HG02763 (cell line): ENCODE data around the gene USP11.

ENCODE experiments used
- ATAC-seq: cut with Tn5 transposase; IDR thresholded peaks from one replicate; pipeline ENCODE4 v1.9.1; 2021; ENCODE audit warnings: mild to moderate bottlenecking, moderate library complexity; ENCODE audit not compliant: unreplicated experiment

The USP11 gene

DNA sequence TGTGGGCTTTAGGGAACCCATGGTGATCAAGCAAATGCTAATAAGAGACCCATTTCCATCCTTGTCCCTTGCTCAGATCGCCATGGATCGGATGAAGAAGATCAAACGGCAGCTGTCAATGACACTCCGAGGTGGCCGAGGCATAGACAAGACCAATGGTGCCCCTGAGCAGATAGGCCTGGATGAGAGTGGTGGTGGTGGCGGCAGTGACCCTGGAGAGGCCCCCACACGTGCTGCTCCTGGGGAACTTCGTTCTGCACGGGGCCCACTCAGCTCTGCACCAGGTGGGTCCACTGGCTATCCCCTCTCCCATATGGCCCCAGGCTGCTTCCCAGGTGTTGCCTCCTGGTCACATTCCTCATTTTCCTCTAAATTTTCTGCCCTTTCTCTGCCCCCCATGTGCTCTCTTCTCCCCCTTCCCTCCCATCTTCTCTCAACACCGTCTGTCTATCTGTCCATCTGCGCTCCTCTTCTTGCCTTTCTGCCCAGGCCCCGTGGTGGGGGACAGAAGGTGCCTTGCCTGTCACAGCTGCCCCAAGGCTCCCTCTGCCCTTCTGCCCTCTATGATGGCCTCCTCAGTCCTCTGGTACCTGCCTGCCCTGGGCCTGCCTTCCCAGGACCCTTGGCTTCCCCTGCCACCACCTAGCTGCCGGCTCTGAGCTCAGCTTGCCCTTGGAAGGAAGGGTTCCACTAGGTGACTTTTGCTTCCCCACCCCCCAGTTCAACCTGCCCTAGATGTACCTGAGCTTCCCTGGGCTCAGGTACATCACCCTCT is 9.1 kb upstream of the USP11 start:
- ATAC-seq, result no peak

DNA sequence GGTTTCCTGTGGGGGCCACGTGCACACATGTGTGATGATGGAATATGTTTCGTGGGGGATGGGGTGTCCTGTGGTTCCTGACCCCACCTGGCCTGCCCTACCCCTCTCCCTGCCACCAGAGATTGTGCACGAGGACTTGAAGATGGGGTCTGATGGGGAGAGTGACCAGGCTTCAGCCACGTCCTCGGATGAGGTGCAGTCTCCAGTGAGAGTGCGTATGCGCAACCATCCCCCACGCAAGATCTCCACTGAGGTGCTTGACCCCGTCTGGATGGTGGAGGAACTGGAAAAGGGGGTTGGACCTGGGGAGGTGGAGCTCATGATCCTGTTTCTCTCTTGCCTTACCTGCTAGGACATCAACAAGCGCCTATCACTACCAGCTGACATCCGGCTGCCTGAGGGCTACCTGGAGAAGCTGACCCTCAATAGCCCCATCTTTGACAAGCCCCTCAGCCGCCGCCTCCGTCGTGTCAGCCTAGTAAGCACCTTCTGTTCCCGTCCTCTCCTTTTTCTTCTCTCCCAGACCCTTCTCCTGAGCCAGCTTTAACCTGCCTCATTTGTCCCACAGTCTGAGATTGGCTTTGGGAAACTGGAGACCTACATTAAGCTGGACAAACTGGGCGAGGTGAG is 8.4 kb upstream of the USP11 start:
- no peak for ATAC-seq

DNA sequence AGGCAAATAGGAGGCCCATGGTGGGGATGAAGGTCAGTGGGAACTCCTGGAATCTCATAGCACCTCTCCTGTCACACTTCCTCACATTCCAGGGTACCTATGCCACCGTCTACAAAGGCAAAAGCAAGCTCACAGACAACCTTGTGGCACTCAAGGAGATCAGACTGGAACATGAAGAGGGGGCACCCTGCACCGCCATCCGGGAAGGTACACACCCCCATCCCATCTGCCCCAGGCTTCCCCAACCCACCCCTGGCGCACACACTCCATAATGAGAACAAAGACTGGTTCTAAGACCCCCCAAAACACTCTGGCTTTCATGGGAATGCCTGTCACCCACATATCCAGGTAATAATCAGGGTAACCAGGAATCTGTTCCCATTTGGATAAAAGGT is 7.9 kb upstream of the USP11 start:
- ATAC-seq, result no peak

DNA sequence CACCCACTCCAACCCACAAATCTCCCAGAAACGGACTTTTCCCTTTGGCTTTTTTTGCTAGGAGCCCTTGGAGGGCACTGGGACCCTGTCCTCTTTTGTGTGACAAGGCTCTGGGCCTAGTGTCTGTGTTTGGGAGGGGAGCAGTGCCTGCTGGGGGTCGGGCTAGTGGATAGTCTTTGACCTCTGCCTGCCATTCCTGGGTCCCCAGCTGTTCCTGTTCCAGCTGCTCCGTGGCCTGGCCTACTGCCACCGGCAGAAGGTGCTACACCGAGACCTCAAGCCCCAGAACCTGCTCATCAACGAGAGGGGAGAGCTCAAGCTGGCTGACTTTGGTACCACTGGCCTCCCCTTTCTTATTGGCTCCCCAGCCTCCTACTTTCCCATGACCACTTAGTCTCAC is 6.7 kb upstream of the USP11 start:
- no peak for ATAC-seq

GRCh38 chrX:47226531-47227333 is 6.1 kb upstream of the USP11 start:
- no peak for ATAC-seq

GRCh38 chrX:47227334-47227583 is 5.5 kb upstream of the USP11 start:
- ATAC-seq, result no peak

GRCh38 chrX:47228550-47229270 is 4.1 kb upstream of the USP11 start:
- no peak for ATAC-seq

- ATAC-seq, result no peak
Measured at GRCh38 chrX:47229427-47229826, 3.4 kb upstream of the USP11 start.

GRCh38 chrX:47230136-47230868 is 2.5 kb upstream of the USP11 start:
- ATAC-seq, result no peak

DNA sequence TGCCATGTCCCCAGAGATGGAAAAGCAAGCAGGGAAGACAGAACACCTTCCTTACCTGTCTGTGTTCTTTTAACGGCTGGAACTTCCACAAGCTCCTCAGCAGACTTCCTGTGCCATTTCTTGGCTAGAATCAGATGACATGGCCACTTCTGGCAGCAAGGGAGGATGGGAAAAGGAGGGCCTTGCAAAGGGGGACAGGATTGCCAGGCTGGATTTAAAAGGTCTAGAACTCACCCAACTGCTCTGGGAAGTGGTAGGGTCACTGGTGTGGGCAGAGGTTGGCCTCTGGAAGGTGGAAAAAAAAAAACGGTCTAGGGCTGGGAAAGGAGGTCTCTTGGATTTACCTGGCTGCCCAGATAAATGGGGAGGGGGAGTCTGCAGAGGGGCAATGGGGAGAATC is 1.6 kb upstream of the USP11 start:
- no peak for ATAC-seq

DNA sequence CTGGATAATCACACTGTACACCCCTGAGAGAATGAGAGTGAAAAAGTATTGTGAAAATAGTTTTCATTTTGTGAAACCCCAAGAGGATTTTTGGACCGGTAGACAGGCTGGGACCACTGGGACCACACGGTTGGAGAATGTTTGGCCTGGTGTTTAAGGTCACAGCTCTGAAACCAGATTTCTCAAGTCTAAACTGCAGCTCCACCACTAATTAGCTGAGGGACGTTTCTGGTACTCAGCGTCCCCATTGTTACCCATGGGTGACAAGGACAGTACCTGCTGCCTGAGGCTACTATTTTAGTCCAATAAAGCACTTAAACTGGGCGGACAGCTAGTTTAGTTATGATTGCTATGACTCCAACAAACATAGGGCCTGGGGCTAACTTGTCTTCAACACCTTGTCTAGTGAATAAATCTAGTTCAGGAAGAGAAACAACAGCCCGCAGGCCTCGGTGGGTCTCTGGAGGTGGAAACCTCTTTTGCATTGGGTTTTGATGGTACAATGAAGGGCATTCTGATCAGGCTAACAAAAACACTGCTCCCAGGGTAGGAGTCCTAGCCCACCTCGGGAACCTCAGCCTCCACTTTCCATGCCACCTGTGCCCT is 509 bp upstream of the USP11 start:
- ATAC-seq, result no peak

DNA sequence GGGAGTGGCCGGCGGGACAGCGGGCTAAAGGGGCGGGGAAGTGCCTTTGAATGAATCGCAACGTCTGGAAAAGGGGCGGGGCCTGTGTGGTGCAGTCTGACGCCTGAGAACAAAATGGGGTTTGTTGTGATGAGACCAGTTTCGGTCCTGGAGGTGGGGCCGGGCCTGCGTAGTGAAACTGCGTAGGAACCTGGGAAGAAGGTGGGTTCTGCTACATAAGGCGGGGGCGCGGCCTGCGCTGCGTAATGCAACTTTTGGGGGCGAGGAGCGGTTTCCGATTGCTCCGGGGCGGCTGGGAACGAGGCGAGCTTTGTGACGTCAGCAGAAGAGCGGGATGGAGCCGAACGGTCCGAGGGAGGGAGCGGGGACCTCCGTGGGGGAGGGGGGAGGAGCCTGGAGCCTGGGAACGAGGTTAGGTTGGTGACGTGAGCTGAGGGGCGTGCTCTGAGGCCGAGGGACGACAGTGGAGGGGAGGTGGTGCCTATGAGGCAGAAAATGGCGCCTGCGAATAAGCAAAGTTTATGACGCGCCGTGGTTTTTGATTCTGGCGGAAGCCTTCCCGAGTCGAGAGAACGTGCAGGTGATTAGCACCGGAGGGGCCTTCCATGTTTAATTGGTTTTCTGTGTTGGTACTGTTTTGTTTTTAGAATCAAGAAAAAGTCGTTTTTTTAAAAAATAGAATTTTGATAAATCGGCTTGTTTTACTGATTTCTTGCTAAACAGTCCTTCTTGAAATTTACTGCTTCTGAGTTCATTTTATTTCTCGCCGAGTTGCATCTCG is 714 bp downstream of the USP11 start:
- peak; percentile 79 for ATAC-seq

DNA sequence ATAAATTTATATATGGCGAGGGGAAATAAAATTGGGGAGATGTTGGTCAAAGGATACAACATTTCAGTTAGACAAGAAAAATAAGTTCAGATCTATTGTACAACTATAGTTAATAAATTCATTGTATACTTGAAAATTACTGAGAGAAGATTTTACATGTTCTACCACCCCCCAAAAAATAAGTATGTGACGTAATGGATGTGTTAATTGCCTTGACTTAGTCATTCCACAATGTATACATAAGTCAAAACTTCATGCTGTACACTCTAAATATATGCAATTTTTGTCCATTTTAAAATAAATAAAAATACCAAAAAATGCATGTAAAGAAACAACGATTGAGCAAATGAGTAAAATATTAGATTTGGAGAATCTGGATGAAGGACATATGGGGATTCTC is 1.8 kb downstream of the USP11 start:
- ATAC-seq, result no peak

DNA sequence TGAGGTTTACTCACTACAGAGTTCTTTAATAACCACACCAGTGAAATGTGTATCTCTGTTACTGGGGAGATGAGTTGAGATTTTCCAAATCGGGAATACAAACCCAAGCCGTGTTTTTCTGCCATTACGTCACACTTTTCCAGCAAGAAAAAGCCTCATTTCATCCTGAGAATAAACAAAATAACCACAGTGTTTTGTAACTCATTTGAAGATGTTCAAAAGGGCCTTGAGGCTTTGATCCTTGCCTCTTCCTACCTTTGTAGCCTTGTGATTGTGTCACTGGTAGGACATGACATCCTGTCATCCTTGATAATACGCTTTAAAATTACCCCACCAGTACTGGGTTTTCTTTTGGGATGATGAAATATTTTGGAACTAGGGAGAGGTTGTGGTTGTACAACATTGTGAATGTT is 2.9 kb downstream of the USP11 start:
- ATAC-seq, result no peak

GRCh38 chrX:47239199-47239598 is 6.4 kb downstream of the USP11 start:
- no peak for ATAC-seq

DNA sequence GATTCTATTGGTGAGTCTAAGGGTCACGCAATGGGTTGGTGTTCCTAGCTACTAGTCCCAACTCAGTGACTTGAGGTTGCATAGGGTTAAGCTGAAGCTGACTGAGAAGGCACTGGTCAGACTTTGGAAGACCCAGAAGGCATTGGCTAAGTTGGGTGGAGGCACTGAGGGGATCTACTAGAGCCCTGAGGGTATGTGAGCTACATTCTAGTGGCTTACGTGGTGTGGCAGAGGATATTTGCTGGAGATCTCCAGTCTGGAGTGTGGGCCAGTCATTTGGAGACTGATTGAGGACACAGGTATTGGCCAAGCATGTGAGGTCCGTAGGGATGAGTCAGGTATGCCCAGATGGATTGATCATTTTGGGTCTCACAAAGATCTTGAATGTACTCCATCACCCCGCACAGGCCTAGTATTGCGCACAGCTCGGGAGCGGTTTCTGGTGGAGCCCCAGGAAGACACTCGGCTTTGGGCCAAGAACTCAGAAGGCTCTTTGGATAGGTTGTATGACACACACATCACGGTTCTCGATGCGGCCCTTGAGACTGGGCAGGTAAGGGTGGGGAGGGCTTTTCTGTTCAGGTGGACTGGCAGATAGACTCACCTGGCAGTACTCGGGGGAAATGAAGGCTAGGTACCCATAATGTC is 7.2 kb downstream of the USP11 start:
- ATAC-seq, result no peak

DNA sequence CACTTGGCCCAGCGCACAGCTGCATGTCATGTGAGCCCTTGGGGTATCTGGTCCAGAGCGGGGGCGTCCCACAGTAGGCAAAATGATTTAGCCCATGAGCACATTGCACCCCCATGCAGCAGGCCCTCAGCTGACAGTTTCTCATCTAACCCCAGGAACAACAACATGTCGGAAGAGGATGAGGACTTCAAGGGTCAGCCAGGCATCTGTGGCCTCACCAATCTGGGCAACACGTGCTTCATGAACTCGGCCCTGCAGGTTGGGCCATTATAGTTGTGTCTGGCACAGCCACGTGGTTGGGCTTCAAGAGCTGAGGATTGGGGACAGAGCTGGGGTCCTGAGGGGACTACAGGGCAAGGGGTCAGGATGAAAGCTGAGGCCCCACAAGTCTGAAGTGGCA is 7.8 kb downstream of the USP11 start:
- no peak for ATAC-seq

DNA sequence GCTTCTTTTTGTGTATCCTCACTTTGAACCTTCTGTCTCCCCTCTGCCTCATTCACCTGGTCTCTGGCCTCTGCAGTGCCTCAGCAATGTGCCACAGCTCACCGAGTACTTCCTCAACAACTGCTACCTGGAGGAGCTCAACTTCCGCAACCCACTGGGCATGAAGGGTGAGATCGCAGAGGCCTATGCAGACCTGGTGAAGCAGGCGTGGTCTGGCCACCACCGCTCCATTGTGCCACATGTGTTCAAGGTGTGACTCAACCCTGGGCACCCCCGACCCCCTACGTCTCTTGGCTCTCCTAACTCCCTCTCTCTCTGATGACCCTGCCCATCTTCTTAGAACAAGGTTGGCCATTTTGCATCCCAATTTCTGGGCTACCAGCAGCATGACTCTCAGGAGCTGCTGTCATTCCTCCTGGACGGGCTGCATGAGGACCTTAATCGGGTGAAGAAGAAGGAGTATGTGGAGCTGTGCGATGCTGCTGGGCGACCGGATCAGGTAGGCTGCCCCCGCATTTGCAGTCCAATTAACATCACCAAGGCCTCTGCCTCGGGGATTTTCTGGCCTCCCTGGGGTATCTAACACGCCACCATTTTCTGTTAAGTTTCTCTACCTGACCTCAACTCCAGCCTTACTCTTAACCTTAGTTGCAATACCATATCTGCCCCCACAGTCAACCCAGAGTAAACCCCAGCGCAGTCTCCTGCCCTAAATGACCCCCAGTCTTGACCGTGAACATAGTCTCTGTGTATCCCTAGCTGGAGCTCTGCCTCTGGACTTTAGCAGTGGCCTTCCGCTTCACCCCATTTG is 8.6 kb downstream of the USP11 start:
- no peak for ATAC-seq
